PC-9 (cell line): ENCODE data around the gene ZCCHC2. TPM values are rescaled to one million over a fixed set of nuclear protein-coding genes. Genes with fewer than 3 reads are reported as not detected.

Experiments
- BruUV-seq: library from RNA; stranded (reverse); fragments of 400-500 nt; replicated peaks from 2 replicates; lab custom pipeline; 2021; lab: Mats Ljungman, UMichigan
- CTCF ChIA-PET: fragments of 300-600 bp; sonication (Branson Sonifier 250); formaldehyde crosslinking; loops from one replicate; lab custom pipeline; 2022; ENCODE audit warnings: antibody characterized with exemption; lab: Charles Lee
- POLR2A ChIA-PET: fragments of 300-600 bp; sonication (Branson Sonifier 250); formaldehyde crosslinking; loops from one replicate; lab custom pipeline; 2022; ENCODE audit warnings: antibody characterized with exemption; ENCODE audit not compliant: unreplicated experiment; lab: Charles Lee
- DNase-seq, 2 experiments: peaks; one replicate each; pipeline versions ENCODE4 v3.0.0 to v3.0.0-alpha.2; 2015 to 2022; ENCODE audit warnings: mixed read lengths in 1 of 2
- H2AFZ ChIP-seq: fragments of 200-600 bp; sonication (generic); 2 replicates; pipeline ENCODE4 v1.8.1; 2017; ENCODE audit warnings: antibody characterized with exemption
- H3F3A ChIP-seq: fragments of 200-600 bp; sonication (generic); 2 replicates; pipeline ENCODE4 v1.8.1; 2017; ENCODE audit warnings: antibody characterized with exemption, mild to moderate bottlenecking, low read depth; ENCODE audit not compliant: insufficient read depth
- H3K27ac ChIP-seq: fragments of 200-600 bp; sonication (generic); 2 replicates; pipeline ENCODE4 v1.6.1; 2016; ENCODE audit warnings: mixed run types
- H3K27me3 ChIP-seq: fragments of 200-600 bp; sonication (generic); 2 replicates; pipeline ENCODE4 v1.6.1; 2016; ENCODE audit warnings: low read depth, mixed run types; ENCODE audit not compliant: insufficient read depth
- H3K36me3 ChIP-seq: fragments of 200-600 bp; sonication (generic); 2 replicates; pipeline ENCODE4 v1.6.1; 2016; ENCODE audit warnings: low read depth, mixed run types
- H3K4me1 ChIP-seq: fragments of 200-600 bp; sonication (generic); replicated peaks from 2 replicates; pipeline ENCODE4 v1.6.1; 2016; ENCODE audit warnings: mixed run types; ENCODE audit not compliant: insufficient read depth
- H3K4me2 ChIP-seq: fragments of 200-600 bp; sonication (generic); 2 replicates; pipeline ENCODE4 v1.6.1; 2017; ENCODE audit warnings: mixed run types
- H3K4me3 ChIP-seq: fragments of 200-600 bp; sonication (generic); 2 replicates; pipeline ENCODE4 v1.6.1; 2016; ENCODE audit warnings: mixed run types
- H3K79me2 ChIP-seq: fragments of 200-600 bp; sonication (generic); 2 replicates; pipeline ENCODE4 v1.6.1; 2017; ENCODE audit warnings: low read depth, mixed run types
- H3K9me2 ChIP-seq: fragments of 200-600 bp; sonication (generic); 2 replicates; pipeline ENCODE4 v1.8.1; 2017; ENCODE audit warnings: mild to moderate bottlenecking; ENCODE audit not compliant: insufficient read depth
- H3K9me3 ChIP-seq: fragments of 200-600 bp; sonication (generic); 2 replicates; pipeline ENCODE4 v1.8.1; 2016; ENCODE audit warnings: low read depth; ENCODE audit not compliant: insufficient read depth
- H4K20me1 ChIP-seq: fragments of 200-600 bp; sonication (generic); 2 replicates; pipeline ENCODE4 v1.8.1; 2017; ENCODE audit not compliant: insufficient read depth
- EZH2 ChIP-seq: fragments of 200-600 bp; sonication (generic); IDR thresholded peaks from 2 replicates; pipeline ENCODE4 v1.8.0; 2017; ENCODE audit warnings: antibody characterized with exemption, low read depth
- intact Hi-C: fragments of 100-400 bp; cut with micrococcal nuclease; formaldehyde crosslinking; loops from one replicate; pipeline ENCODE4 v1.10.0; 2022; ENCODE audit not compliant: unreplicated experiment
- total RNA-seq: library from RNA; stranded (reverse); gene quantifications from 2 replicates; pipeline ENCODE4 v1.2.3, GENCODE V29; 2021
- TF ChIP-seq, protein P1 (sequence below): fragments of 200-600 bp; sonication (generic); conservative IDR thresholded peaks from 2 replicates; pipeline ENCODE4 v1.6.1; 2017; ENCODE audit warnings: mixed run types, antibody characterized with exemption, mild to moderate bottlenecking, moderate library complexity

Gene ZCCHC2
- total RNA-seq, 1 experiment from 2014 or later = 18.1 TPM

DNA sequence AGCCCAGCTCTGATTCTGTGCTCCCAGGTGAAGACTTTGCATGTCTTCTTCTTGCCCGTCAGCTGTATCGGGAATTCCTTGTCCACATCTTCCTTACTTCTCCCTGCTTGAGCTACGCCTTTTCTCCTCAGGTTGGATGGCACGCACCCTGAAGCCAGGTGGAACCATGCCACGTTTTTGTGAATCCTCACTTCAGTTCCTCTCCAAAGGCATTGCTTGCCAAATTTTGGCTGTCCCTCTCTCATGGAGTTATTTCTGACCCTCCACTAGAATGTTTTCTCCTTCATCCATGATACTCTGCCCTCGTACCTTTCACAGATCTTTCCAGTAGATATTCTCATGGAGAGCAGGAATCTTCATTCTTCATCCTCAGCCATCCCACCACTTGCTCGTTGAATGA, 20.2 kb downstream of the ZCCHC2 start:
- DNase-seq = no peak
- TF ChIP-seq EZH2 = no peak
- TF ChIP-seq, protein P1, sequence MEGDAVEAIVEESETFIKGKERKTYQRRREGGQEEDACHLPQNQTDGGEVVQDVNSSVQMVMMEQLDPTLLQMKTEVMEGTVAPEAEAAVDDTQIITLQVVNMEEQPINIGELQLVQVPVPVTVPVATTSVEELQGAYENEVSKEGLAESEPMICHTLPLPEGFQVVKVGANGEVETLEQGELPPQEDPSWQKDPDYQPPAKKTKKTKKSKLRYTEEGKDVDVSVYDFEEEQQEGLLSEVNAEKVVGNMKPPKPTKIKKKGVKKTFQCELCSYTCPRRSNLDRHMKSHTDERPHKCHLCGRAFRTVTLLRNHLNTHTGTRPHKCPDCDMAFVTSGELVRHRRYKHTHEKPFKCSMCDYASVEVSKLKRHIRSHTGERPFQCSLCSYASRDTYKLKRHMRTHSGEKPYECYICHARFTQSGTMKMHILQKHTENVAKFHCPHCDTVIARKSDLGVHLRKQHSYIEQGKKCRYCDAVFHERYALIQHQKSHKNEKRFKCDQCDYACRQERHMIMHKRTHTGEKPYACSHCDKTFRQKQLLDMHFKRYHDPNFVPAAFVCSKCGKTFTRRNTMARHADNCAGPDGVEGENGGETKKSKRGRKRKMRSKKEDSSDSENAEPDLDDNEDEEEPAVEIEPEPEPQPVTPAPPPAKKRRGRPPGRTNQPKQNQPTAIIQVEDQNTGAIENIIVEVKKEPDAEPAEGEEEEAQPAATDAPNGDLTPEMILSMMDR = no peak
- no peaks in the 10 kb centered on the region for H3K9me2 ChIP-seq
- H4K20me1 ChIP-seq = no peaks in the 10 kb centered on the region
- ChIA-PET POLR2A (no interaction called here), CTCF (no interaction called here)
- no peak overlapping the region for H3K4me3 ChIP-seq
- peaks cover 9% of the 10 kb centered on the region for H3K4me1 ChIP-seq
- peaks cover 11% of the 10 kb centered on the region for H3K79me2 ChIP-seq
- no peaks in the 10 kb centered on the region; the same call in 1 of the 2 replicates for H3F3A ChIP-seq
- intact Hi-C loops = no loop called here
- no peaks in the 10 kb centered on the region for H3K9me3 ChIP-seq
- H2AFZ ChIP-seq = no peak overlapping the region
- H3K27me3 ChIP-seq = no peaks in the 10 kb centered on the region
- 0 out of 2 replicates have a peak, but pooled peaks cover 12% of the 10 kb centered on the region for H3K36me3 ChIP-seq
- H3K27ac ChIP-seq = no peak overlapping the region
- no peak overlapping the region for H3K4me2 ChIP-seq
- BruUV-seq = no TSS peak

DNA sequence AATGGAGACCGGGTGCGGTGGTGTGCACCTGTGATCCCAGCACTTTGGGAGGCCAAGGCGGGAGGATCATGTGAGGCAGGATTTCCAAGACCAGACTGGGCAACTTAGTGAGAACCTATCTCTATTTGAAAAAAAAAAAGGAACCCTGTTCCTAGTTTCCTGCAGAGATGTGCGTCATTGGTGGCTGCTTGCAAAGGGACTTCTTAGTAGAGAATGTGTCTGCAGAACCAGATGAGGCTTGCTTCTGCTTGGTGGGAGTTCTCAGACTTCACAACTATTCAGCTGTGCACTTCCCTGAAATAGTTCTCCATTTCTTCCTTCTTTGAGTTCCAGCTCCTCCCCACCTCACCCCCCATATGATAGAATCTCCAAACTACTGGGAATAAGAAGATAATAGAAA, 22.3 kb downstream of the ZCCHC2 start:
- no peaks in the 10 kb centered on the region for H3K79me2 ChIP-seq
- H4K20me1 ChIP-seq = no peaks in the 10 kb centered on the region
- no peak for TF ChIP-seq EZH2
- TF ChIP-seq, protein P1 = no peak
- no peak overlapping the region for H3K27ac ChIP-seq
- H3K36me3 ChIP-seq = 0 out of 2 replicates have a peak, but pooled peaks cover 12% of the 10 kb centered on the region
- no peak overlapping the region for H2AFZ ChIP-seq
- H3K27me3 ChIP-seq = no peaks in the 10 kb centered on the region
- DNase-seq = no peak
- no peak overlapping the region for H3K4me2 ChIP-seq
- no peaks in the 10 kb centered on the region for H3K4me1 ChIP-seq
- CTCF ChIA-PET = no interaction called here
- no peaks in the 10 kb centered on the region; the same call in 1 of the 2 replicates for H3F3A ChIP-seq
- no peaks in the 10 kb centered on the region for H3K9me3 ChIP-seq
- POLR2A ChIA-PET = no interaction called here
- BruUV-seq = no TSS peak
- H3K4me3 ChIP-seq = no peak overlapping the region
- H3K9me2 ChIP-seq = no peaks in the 10 kb centered on the region
- intact Hi-C loops = no loop called here

DNA sequence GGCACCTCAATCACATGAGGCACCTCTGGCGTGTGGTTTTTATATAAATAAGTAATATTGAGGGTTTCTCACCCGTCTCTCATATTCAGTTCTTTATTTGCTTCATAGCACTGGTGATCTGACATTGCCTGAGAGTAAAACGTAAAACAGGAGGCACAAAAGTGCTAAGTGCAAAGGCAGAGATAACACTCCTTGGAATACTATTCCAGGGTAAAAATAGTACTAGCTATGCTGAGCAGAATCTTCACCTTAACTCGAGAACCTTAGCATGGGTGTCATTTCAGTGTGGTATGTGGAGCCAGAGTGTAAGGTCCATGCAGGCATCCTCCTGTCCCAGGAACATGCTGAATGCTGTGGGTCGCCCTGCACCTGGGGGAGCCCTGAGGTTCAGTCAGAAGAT, 26.9 kb downstream of the ZCCHC2 start:
- Histone ChIP-seq H3K36me3 (0 out of 2 replicates have a peak, but pooled peaks cover 12% of the 10 kb centered on the region), H3K27me3 (no peaks in the 10 kb centered on the region), H3K79me2 (no peaks in the 10 kb centered on the region), H3K4me3 (no peak overlapping the region), H3K4me2 (no peak overlapping the region), H3K27ac (no peak overlapping the region), H3K9me3 (no peaks in the 10 kb centered on the region), H4K20me1 (no peaks in the 10 kb centered on the region), H3K9me2 (no peaks in the 10 kb centered on the region), H3F3A (peaks cover 4% of the 10 kb centered on the region), H2AFZ (no peak overlapping the region), H3K4me1 (peaks cover 9% of the 10 kb centered on the region)
- no peak for DNase-seq
- POLR2A ChIA-PET = no interaction called here
- TF ChIP-seq, protein P1 = no peak
- TF ChIP-seq EZH2 = no peak
- no TSS peak for BruUV-seq
- CTCF ChIA-PET = no interaction called here
- intact Hi-C loops = no loop called here
